Femur (tissue), 1 donor: ENCODE results near the gene SV2B.

Source experiments
- DNase-seq: peaks from one replicate; pipeline ENCODE4 v3.0.0-alpha.2; 2017

Gene SV2B

DNA sequence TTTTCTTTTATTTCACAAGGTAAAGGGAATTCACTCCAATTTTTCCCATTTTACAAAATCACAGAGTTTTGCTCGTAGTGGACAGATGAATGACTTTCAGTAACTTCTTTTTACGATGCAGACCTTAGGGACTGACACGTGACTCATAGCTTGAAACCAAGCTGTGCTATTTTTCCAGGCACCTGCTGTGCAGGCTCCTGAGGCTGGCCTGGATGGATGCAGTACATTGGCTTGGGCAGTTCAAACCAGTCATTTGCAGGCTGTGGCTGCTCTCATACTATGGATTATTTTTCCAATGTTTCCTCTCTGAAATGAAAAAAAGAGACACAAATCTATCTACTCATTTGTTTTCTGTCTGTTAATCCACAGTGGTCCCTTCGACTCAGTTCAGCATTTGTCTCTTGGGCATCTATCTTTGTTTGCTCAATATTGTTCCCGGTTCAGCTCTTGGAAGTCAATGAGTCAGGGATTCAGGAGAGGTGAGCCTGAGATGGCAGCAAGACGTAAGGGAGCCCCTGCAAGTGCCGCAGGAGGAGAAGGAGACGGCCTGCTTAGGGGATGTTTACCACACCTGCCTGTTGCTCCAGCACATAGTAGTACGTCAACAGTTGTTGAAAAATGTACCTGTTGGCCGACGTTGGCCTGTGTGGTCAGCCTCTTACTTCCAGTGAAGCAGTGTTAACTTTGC, 92.8 kb downstream of the SV2B start:
- DNase-seq = no peak

DNA sequence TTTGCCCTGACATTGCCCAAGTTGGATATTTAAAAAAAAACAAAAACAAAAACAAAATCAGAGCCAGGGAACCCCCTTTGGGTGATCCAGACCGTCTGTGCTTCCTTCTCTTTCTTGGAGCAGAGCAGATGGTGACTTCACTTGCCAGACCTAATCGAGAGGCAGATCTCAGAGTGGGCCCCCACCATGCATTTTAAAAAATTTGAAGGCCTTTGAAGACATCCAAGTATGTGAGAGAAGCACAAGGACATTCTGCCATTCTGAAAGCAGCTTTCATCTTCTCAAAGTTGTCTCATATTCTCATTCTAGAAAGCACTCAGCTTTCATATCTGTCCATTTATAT, 93.3 kb downstream of the SV2B start:
- no peak for DNase-seq

DNA sequence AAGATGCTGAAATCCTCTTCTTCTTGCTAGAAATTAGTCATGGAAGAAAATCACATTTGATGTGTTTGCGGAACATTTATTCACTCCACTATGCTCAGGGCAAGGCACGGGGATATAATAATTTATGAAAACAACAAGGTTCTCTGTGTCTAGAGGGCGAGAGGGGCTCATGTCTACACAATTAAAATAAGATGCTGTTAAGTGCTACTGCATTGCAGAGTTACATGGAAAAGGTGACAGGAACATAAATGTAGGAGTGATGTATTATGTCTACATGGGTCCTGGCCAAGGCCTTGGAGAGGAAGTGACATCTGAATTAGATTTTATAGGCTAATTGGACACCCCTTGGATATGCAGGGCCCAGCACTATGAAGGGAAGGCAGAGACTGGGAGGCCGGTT, 96.1 kb downstream of the SV2B start:
- DNase-seq = no peak

DNA sequence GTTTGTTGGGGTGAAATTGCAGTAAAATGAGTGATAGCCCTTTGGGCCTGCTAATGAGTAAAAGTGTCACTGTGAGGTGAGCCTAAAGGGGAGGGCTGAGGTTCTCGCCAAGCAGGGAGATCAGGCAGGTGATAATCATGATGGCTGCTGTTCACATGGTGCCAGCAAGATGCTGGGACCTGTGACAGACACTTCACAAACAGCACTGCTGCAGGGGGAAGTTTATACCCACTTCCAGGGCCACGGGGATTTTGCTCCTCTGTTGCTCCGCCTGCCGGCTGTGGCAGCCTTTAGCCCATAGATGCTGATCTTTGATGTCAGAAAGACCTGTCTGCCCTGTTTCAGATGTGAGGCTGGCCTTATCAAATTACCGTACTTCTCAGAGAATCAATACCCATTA, 96.7 kb downstream of the SV2B start:
- no peak for DNase-seq

DNA sequence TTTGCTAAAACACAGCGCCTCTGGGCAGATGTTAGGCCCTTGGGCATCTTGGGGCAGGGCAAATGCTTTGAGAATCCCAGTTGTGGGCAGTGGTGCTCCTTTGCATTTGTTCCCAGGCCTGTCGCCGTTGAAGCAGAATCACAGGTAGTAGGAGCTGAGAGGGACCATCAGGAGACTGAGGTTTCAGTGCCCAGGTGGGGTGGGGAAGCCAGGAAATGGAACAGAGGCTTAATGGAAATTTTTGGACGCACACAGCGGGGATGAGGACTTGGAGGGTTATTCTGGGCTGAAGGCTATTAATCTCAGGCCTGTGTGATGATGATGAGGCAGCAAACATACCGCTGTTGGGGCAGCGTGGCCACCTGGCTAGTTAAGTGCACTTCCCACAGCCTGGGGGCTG, 99.5 kb downstream of the SV2B start:
- DNase-seq = no peak

DNA sequence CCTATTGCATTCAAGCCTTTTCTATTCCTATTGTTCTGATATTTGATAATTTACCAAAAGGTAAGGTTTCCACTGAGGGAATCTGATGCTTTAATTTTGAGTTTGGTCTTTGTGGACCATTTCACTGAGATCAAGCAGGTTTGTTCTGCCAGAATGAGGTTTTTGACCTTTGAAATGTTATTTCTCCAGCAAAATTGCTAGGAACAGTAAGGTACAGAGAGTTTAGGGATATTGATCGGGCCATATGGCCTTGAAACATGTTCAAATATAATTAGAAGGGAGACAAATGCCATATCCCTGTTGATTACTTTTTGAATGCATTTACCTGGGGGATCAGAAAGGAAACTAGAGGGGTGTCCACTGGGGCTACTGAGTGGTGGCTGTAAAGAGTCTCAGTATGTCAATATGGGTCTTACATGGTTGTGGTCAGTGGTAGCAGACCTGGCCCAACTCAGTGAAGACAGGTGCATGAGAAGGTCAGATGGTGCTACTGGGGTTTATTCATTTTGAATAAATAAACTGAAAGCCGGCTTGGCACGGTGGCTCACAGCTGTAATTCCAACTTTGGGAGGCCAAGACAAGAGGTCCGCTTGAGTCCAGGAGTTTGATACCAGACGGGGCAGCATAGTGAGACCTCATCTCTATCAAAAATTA, 100.2 kb downstream of the SV2B start:
- DNase-seq = no peak

DNA sequence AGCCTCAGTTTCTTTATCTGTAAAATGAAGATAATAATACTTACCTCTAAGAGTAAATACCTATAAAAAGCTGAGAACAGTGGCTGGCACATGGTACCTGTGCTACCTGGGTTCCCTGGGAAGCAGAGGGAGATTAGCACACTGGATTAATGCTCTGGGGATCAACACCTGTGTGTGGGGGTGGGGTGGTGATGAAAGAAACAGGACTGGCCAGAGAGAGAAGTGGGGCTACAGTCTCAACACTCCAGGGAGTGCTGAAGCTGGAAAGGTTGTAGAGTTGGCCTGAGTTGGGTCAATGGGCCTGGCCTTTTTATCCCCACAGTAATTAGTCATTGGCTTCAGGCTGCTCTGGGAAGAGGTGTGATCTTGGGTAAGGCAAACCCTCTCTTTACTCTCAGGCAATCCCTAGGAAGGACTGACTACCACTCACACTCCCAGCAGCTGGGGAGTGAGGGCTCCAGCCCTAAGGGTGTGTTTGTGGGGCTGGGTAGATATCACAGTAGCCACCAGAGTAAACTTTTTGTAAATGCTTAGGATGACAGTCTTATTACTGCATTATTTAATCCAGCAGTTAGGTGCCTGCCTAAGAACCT, 102.5 kb downstream of the SV2B start:
- no peak for DNase-seq

DNA sequence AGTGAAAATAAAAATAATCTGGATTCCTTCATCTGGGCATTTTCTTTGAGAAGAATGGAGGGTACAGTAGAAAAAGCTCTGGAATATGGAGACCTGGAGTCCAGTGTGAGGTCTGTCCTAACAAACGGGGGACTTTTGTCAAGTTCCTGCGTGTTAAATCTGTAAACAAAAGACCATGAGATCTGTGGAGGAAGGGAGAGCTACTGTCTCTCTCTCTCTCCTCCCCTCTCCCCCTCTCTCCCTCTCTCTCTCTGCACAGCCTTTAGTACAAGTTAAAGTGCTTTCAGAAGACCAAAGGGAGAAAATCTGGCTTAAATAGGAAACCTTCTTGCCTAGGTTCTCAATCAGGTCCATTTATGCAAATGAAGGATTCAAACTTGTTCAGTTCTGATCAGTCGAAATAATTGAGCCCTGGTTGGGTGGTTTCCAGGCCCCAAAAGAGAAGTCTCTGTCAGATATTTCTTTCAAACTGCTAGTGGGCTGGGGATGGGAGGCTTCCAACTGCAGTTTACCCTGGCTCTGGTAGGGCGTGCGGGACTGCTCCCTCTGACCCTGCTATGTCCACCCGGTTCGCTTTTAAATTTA, 103.7 kb downstream of the SV2B start:
- no peak for DNase-seq

DNA sequence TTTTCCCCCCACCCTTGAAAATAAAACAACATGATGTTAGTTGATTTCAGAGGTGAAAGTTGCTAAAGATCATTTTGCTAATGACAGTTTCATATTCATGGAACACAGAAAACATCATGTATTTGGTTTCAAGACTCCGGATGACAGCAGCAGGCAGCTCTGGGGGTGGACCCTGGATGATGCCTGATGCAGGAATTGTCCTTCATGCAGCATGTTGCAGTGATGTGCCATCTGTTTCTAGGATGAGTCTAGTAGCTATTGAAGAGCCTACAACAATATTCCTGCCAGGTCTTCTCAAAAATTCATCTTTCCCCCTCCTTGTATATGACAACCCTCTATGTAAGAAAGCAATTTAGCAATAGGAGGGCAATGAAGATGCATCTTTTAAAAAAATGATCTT, 108.3 kb downstream of the SV2B start:
- DNase-seq = no peak

DNA sequence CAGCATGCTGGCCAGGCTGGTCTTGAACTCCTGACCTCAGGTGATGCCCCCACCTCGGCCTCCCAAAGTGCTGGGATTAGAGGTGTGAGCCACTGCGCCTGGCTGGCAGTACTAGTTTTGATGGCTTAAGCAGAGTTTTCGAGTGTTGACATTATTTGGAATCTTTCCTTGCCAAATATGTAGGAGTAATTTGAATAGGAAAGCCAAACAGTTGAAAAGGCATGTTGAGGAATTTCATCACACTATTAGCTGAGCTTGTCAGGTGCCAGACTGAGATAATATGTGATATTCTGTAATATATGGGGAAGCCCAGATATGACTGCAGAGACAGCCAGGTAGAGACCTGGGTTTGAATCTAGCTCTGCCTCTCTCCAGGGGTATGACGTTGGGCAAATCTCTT, 109.3 kb downstream of the SV2B start:
- no peak for DNase-seq

DNA sequence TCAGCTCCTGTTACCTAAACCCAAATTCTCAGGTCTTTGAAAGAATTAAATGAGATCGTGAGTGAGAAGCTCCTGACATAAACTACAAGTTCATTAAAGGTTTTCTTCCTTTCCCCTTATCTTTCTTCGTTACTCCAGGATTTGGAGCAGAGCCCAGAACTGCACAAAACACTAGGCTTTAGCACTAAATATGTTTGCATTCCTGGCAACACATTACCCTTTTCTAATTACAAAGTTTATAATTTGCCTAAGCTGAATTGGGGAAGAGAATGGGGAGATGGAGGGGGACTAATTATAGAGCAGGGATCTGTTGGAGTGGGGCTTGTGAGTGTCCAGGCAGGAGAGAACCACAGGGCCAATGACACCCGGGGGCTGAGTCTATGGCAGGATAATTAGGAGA, 109.7 kb downstream of the SV2B start:
- DNase-seq = no peak

DNA sequence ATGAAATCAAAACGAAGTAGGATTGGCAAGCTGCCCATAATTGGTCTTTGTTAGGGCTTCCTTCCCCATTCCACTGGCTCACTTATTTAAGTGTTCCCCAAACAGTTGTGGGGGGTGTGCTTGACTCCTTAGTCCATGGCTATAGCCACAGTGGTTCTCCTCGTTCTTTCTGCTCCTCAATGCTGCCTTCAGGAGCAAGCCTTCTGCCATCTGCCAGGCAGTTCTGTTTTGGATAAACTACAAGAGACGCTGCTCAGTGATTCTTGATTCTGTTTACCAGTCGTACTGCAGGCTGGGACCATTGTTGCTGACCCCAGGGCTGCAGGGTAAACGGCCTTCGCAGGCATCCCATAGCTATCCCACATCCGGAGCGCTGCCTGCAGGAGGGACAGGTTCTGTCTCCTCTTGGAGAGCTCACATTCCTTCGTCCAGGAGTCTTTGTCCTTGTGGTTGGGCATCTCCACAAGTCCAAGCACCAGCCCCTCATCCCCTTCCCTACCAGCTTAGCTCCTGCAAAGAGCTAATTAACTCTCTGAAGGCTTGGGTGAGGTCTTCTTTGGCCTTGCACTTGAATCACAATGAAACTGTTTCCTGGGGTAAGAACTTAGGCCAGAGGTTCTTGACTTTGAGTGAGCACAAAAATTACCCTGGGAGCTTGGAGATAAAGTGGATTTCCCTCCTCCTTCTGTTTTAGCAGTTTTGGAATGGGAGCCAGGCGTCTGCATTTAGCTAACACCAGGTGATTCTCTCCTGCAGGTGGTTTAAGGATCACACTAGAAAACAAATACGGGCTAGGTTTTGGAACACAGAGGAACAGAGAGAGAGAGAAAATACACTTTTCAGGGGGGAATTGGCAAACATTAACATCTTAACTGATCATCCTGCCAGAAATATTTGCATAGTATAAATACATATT, 114.9 kb downstream of the SV2B start:
- no peak for DNase-seq

DNA sequence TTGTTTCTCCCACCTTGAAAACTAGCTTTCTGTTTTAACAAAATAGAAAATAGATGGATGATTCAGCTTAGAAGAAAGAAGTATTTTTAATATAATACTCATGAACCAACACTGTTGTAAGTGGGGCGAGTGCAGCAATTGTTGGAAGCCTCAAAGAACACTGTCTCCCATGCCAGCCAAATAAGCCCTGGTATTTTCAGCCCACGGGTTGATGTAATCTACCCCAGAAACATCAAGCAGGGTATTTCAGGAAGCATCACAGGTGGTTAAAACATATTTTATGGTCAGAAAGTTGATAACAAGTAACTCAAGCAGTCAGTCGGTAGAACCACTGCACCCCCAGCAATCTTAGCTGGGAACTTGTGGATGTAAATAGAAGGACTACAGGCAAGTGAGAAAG, 115.9 kb downstream of the SV2B start:
- no peak for DNase-seq

DNA sequence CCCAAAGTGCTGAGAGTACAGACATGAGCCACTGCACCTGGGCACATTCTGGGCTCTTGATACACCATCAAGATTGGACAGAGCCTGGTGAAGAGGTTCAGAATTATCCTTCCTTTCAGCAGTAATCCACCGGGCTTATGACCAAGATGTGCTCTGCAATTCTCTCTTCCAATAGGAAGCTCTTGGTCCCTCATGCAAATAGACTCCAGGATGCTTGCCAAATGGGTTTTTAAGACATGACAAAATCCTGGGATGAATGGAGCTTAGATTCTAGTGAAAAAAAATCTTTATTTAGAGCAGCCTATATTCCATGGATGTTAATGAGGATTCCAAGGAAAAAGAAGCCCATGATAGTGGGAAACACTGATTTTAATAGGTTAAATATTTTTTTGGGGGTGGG, 119.1 kb downstream of the SV2B start:
- no peak for DNase-seq

DNA sequence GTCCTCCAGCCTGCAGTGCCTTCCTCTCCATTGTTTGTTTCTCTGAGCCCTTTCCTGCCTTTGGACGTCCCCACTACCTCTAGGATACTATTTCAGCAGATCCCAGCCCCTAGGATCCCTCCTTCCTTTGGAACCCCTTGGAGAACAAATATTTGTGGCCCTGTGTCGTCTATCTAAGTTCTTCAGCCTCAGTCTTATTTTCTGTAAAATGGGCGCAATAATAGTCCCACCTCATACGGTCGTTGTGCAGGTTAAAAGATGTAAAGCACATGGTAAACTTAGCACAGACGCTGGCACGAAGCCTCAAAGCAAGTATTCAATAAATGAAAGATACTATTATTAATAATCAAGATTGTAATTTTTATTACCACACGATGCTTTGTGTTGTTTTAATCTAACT, 122.0 kb downstream of the SV2B start:
- DNase-seq = no peak

DNA sequence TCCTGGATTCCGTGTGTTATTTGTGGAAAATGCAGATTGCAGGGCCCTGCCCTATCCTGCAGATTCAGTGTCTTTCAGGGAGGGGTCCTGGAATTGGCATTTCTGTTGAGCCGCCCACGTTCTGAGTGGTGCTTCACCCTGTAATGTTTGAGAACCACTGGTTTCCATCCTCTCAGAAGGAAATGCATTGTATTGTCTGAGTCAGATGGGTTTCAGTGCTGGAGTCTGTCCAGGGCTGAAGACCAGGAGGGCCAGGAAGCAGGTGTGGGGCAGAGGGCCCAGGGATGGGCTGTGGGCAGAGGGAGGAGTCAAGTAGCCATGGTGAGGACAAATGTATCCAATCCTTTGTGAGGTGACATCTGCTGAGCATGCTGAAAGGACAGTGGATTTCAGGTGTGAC, 123.8 kb downstream of the SV2B start:
- DNase-seq = no peak

DNA sequence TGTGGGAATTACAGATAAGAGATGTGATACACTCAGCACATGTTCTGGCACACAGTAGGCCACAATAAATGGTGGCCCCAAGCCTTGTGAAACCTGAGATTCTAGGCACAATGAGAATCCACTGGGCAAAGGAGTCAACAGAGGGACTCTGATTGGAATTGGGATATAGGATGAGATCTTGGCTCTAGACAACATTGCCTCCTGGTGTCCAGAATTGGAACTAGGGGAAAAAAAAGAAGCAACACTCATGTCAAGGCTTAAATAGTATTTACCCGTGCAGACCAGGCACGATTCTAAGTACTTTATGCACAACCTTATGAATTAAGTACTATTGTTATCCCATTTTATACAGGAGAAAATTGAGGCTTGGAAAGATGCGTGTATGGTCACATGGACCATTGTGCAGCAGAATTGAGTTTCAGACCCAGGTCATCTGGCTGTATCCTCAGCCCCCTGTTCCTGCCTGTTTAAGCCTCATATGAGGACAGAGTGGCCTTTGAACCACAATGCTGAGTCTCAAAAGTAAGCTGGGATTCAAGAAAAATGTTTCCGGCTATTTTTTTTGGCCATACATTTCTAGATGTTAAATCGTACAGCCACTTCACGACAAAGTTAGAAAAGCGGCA, 124.8 kb downstream of the SV2B start:
- DNase-seq = no peak

DNA sequence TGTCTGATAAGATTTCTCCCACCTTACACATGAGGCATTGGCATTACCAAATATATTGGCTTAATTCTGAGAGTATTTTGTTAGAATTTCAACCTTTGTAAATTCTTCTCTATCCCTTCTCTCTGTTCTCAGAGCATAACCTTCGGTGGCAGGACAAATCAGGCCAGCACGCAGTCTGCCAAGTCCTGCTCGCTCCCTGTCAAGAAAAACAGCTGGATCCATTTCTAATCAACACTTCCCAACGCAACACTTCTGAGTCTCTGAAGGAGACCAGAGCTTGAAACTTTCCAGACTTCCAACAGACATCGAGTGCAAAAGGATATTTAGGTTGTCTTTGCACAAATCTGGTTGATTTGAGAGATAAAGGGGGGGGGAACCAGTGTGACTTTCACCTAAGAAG, 125.7 kb downstream of the SV2B start:
- DNase-seq = no peak

DNA sequence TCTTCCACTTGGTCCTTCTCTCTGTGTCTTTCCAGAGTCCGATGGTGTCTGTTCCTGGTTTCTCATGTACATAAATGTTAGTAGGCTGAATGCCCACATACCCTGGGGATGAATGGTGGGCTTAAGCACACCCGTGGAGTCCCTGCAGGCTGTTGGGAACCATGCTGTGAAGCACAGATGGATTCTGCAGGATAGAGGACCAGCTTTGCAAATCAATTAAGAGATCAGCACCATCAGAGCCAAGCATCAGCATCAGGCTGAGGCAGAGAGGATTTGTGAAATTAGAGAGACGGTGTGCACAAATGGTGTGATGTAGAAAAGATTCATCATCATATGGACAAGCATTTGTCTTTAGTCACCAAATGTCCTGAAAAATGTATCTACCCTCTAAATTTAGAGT, 127.1 kb downstream of the SV2B start:
- no peak for DNase-seq

DNA sequence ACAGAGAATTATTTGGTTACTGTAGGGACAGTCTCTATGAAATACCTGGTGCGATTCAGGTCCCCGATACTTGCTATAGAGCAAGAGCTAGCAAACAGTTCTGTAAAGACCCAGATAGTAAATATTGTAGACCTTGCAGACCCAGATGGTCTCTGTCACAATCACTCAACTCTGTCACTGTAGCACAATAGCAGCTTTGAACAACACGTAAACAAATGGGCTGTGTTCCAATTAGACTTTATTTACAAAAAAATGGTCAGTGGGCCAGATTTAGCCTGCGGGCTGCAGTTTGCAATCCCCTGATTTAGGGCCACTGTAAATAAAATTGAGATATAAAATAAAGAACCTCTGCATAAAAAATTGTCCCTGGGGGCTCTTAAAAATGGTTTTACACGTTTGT, 127.7 kb downstream of the SV2B start:
- no peak for DNase-seq

DNA sequence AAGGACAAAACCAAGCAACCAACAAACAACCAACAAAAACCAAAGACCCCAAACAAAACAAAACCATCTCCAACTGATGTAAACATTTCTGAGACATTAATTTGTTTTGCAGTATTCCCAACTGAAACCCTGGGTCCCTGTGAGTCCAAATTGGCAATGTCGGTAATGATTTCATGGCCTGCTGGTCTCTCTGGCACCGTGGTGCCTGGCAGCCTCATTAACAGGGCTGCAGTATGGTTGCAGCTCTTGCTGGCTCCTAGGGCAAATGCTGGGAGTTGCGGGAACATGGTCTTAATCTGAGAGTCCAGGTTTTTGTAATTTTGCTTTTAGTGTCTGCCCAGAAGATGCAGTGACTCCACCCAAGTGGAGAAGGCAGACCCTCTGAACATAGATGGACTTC, 128.3 kb downstream of the SV2B start:
- DNase-seq = no peak

DNA sequence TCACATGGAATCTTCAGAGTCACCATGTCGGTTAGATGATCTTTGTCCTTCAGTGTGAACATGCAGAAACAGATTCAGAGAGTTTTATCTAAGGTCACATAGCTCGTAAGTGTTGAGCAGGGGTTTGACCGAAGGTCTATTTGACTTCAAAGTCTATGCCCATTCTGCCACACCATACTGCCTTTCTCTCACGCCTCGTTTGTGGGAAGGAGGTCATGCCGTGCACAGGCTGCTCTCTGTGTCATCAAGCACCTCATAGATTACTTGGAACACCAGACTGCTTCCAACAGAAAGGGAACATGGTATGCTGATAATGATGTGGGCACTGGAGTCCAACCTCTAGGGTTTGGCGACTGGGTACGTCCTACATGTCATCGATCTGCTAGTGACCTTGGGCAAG, 128.8 kb downstream of the SV2B start:
- no peak for DNase-seq

DNA sequence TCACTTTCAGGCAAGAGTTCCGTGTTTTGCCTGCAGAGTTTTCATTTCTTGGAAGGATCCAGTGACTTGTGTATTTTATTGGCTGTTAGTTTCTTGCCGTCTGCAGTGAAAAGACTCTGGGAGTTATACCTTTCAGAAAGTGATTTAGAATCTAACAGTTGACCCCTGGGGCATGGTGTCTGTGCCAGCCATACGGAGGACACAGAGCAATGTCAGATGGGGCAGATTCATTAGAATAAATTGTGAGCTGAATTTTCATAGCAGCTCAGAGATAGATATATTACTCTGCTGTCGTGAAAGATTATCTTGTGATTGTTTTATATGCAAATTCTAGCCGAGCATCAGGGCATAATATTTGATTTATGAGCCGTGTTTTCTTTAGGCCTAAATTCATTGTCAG, 131.6 kb downstream of the SV2B start:
- DNase-seq = no peak
